ENCODE measurements around the gene MORN2. TPM values are rescaled to one million over a fixed set of nuclear protein-coding genes. Genes with fewer than 3 reads are reported as not detected.

Gene MORN2
- total and polyA plus RNA-seq, 2 of the 13 experiments (the other 11 are each of a cell fraction or from before 2014, with no cell fraction given) = 7.0 to 28.0 TPM

DNA sequence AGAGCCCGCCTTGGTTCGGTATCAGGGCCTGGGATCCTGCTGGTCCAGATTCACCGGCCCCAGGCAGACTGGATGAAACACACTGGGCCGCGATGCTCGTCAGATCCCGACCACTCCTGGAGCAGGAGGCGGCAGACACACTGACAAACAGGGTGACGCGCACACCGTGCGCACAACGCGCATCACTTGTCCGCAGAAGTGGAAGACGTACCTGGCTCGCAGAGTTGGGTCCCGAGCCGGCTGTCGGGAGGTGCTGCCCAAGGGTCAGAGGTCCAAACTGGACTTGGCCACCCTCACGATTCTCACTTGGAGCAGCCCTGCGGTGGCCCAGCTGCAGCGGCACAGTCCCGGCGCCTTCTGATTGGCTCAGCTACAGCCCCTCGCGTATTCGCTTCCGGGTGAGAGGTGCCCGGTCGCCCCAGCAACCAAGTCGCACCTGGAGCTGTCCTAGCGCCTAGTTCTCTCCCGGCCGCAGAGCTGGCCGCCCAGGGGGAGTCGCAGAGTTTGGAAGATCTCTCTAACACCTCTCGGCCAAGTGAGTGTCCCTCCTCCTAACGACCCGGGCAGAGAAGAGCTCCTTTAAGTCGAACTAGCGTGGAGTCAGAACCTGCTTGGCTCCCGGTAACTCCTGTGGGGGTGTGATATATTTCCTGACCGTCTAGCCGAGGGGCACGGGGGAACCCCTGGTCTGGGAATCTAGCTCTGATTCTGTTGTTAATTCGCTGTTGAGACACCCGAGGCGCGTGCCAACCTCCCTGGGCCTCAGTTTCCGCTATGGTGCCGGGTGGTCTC is at the start of gene MORN2, which contains the start of gene DHX57 (continued):
- TF ChIP-seq SMYD3 (CRISPR knock-in tag; IDR thresholded peaks at IDR 0.05) (peak; percentile 87), HMG20A (CRISPR knock-in tag; IDR thresholded peaks at IDR 0.05; ENCODE audit: borderline replicate concordance) (no peak), MBNL3 (CRISPR knock-in tag; conservative IDR thresholded peaks at IDR 0.05) (no peak), ZNF256 (CRISPR knock-in tag; conservative IDR thresholded peaks at IDR 0.05) (0 out of 2 replicates have a peak, but pooled peaks have one; percentile 60), ZNF383 (CRISPR knock-in tag; IDR thresholded peaks at IDR 0.05; ENCODE audit: borderline replicate concordance) (peak; percentile 51; the same call in 1 of the 2 replicates), JUND (CRISPR knock-in tag; IDR thresholded peaks at IDR 0.05) (peak; percentile 24; the same call in 1 of the 2 replicates), HMG20B (CRISPR knock-in tag; conservative IDR thresholded peaks at IDR 0.05) (0 out of 2 replicates have a peak, but pooled peaks have one; percentile 39), SOX5 (CRISPR knock-in tag; IDR thresholded peaks at IDR 0.05; ENCODE audit: borderline replicate concordance) (peak; percentile 20; the same call in 1 of the 2 replicates), NFYB (CRISPR knock-in tag; IDR thresholded peaks at IDR 0.05) (peak; percentile 98), NR3C1 (CRISPR knock-in tag; IDR thresholded peaks at IDR 0.05) (no peak)
- TF ChIP-seq, protein P1, sequence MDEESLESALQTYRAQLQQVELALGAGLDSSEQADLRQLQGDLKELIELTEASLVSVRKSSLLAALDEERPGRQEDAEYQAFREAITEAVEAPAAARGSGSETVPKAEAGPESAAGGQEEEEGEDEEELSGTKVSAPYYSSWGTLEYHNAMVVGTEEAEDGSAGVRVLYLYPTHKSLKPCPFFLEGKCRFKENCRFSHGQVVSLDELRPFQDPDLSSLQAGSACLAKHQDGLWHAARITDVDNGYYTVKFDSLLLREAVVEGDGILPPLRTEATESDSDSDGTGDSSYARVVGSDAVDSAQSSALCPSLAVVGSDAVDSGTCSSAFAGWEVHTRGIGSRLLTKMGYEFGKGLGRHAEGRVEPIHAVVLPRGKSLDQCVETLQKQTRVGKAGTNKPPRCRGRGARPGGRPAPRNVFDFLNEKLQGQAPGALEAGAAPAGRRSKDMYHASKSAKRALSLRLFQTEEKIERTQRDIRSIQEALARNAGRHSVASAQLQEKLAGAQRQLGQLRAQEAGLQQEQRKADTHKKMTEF (CRISPR knock-in tag; IDR thresholded peaks at IDR 0.05) = peak; percentile 90
- TF ChIP-seq, protein P2, sequence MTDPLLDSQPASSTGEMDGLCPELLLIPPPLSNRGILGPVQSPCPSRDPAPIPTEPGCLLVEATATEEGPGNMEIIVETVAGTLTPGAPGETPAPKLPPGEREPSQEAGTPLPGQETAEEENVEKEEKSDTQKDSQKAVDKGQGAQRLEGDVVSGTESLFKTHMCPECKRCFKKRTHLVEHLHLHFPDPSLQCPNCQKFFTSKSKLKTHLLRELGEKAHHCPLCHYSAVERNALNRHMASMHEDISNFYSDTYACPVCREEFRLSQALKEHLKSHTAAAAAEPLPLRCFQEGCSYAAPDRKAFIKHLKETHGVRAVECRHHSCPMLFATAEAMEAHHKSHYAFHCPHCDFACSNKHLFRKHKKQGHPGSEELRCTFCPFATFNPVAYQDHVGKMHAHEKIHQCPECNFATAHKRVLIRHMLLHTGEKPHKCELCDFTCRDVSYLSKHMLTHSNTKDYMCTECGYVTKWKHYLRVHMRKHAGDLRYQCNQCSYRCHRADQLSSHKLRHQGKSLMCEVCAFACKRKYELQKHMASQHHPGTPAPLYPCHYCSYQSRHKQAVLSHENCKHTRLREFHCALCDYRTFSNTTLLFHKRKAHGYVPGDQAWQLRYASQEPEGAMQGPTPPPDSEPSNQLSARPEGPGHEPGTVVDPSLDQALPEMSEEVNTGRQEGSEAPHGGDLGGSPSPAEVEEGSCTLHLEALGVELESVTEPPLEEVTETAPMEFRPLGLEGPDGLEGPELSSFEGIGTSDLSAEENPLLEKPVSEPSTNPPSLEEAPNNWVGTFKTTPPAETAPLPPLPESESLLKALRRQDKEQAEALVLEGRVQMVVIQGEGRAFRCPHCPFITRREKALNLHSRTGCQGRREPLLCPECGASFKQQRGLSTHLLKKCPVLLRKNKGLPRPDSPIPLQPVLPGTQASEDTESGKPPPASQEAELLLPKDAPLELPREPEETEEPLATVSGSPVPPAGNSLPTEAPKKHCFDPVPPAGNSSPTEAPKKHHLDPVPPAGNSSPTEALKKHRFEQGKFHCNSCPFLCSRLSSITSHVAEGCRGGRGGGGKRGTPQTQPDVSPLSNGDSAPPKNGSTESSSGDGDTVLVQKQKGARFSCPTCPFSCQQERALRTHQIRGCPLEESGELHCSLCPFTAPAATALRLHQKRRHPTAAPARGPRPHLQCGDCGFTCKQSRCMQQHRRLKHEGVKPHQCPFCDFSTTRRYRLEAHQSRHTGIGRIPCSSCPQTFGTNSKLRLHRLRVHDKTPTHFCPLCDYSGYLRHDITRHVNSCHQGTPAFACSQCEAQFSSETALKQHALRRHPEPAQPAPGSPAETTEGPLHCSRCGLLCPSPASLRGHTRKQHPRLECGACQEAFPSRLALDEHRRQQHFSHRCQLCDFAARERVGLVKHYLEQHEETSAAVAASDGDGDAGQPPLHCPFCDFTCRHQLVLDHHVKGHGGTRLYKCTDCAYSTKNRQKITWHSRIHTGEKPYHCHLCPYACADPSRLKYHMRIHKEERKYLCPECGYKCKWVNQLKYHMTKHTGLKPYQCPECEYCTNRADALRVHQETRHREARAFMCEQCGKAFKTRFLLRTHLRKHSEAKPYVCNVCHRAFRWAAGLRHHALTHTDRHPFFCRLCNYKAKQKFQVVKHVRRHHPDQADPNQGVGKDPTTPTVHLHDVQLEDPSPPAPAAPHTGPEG (CRISPR knock-in tag; IDR thresholded peaks at IDR 0.05) = peak; percentile 95
- TF ChIP-seq, protein P3, sequence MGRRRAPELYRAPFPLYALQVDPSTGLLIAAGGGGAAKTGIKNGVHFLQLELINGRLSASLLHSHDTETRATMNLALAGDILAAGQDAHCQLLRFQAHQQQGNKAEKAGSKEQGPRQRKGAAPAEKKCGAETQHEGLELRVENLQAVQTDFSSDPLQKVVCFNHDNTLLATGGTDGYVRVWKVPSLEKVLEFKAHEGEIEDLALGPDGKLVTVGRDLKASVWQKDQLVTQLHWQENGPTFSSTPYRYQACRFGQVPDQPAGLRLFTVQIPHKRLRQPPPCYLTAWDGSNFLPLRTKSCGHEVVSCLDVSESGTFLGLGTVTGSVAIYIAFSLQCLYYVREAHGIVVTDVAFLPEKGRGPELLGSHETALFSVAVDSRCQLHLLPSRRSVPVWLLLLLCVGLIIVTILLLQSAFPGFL (CRISPR knock-in tag; IDR thresholded peaks at IDR 0.05) = no peak
- TF ChIP-seq, protein P4, sequence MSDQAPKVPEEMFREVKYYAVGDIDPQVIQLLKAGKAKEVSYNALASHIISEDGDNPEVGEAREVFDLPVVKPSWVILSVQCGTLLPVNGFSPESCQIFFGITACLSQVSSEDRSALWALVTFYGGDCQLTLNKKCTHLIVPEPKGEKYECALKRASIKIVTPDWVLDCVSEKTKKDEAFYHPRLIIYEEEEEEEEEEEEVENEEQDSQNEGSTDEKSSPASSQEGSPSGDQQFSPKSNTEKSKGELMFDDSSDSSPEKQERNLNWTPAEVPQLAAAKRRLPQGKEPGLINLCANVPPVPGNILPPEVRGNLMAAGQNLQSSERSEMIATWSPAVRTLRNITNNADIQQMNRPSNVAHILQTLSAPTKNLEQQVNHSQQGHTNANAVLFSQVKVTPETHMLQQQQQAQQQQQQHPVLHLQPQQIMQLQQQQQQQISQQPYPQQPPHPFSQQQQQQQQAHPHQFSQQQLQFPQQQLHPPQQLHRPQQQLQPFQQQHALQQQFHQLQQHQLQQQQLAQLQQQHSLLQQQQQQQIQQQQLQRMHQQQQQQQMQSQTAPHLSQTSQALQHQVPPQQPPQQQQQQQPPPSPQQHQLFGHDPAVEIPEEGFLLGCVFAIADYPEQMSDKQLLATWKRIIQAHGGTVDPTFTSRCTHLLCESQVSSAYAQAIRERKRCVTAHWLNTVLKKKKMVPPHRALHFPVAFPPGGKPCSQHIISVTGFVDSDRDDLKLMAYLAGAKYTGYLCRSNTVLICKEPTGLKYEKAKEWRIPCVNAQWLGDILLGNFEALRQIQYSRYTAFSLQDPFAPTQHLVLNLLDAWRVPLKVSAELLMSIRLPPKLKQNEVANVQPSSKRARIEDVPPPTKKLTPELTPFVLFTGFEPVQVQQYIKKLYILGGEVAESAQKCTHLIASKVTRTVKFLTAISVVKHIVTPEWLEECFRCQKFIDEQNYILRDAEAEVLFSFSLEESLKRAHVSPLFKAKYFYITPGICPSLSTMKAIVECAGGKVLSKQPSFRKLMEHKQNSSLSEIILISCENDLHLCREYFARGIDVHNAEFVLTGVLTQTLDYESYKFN (CRISPR knock-in tag; conservative IDR thresholded peaks at IDR 0.05) = peak; percentile 27; the same call in 1 of the 2 replicates
- TF ChIP-seq, protein P5, sequence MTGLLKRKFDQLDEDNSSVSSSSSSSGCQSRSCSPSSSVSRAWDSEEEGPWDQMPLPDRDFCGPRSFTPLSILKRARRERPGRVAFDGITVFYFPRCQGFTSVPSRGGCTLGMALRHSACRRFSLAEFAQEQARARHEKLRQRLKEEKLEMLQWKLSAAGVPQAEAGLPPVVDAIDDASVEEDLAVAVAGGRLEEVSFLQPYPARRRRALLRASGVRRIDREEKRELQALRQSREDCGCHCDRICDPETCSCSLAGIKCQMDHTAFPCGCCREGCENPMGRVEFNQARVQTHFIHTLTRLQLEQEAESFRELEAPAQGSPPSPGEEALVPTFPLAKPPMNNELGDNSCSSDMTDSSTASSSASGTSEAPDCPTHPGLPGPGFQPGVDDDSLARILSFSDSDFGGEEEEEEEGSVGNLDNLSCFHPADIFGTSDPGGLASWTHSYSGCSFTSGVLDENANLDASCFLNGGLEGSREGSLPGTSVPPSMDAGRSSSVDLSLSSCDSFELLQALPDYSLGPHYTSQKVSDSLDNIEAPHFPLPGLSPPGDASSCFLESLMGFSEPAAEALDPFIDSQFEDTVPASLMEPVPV (CRISPR knock-in tag; IDR thresholded peaks at IDR 0.05) = peak; percentile 94
